NCI-H82 treated with DMSO at 0.1 percent for 48 hours (cell line): ENCODE results near the gene MYO7A.

Source experiments
- DNase-seq: peaks from one replicate; lab custom pipeline; 2025; ENCODE audit not compliant: unreplicated experiment; lab: John Stamatoyannopoulos, UW

The MYO7A gene

DNA sequence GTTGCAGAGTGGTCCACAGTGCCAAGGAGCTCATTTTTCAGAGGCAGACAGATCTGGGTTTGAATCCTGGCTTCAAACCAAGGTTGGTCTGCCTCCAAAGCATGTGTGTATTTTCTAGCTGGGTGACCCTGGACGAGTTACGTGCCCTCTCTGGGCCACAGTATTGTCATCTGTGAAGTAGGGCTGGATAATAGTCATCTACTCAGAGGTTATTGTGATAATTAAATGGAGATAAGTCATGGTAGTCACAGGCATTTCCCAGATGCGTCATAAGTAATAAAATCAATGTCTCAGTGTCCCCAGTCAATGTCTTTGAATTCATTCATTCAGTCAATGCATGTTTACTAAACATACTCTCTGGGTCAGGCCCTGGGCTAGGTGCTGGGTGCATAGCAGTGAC, 16.8 kb upstream of the MYO7A start:
- no peak for DNase-seq

DNA sequence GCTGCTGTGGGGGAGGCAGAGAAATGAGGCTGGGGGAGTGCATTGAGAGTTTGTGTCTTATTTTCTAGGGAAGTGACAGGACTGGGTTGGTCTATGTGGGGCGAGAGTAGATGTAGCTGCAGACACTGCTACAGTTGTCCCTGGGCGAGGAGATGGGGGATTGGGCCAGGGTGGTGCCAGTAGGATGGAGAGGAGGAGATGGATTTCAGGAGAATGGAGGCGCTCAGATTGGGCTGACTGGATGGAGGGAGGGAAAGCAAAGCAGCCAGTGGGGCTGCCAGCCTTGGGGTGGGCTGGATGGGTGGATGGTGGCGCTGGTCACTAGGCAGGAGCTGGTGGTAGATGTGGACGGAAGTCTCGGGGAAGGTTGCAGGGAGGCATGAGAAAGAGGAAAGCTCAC, 16.1 kb upstream of the MYO7A start:
- no peak for DNase-seq

DNA sequence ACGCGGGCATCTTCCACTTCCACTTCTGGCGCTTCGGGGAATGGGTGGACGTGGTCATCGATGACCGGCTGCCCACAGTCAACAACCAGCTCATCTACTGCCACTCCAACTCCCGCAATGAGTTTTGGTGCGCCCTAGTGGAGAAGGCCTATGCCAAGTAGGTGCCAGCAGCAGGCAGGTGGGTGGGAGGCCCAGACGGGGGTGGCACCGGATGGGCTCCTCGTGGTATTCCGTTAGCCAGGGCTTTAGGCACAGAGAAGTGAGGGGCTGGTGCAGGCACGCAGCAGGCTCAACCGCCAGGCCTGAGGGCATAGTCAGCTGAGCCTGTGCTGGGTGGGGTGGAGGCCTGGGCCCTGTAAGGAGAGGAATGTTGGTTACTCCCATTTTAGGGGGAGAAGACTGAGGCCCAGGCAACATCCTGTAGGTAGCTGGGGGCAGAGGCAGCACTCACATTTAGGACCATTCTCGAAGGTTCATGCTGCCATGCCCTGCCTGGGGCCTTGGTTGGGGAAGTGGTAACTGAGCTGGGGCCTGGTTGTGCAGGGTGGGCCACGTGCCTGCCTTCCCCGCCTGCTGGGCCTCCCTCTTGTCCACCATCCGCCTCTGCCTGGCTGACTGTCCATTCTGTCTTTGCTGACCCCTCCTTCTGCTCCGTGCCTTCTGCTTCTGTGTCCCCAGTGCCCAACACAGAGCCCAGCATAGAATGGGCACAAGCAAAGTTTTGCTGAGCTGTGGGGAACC, 15.2 kb upstream of the MYO7A start:
- no peak for DNase-seq

GRCh38 chr11:77113382-77114088, 14.5 kb upstream of the MYO7A start:
- DNase-seq = no peak

DNA sequence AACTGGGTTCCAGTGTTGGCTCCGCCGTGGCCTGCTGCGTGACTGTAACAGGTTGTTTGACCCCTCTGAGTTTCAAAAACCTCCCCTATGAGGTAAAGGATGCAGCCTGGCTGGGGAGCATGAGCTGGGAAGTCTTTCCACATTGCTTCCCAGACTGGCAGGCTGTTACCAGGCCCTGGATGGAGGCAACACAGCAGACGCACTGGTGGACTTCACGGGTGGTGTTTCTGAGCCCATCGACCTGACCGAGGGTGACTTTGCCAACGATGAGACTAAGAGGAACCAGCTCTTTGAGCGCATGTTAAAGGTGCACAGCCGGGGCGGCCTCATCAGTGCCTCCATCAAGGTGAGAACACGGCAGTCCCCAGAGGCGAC, 14.0 kb upstream of the MYO7A start:
- DNase-seq = no peak

GRCh38 chr11:77115181-77115611, 12.8 kb upstream of the MYO7A start:
- DNase-seq = no peak

- no peak for DNase-seq
Measured at GRCh38 chr11:77115956-77116355, 12.1 kb upstream of the MYO7A start.

DNA sequence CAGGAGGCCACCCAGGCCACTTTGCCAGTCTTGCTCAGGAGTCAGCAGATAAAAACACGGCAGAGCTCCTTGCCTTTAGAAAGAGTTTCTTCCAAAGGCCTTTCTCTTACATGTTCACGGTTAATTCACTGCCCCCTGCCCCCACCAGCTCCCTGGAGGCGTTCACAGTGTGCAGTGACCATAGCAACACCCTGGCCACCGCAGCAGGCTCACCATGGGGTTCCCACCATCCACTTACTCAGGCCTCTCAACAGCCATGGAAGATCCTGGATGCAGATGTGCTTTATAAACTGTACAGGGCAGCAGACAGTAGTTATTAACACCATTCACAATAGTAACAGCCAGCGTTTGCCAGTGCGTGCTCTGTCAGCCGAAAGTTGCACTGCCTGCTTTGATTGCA, 10.6 kb upstream of the MYO7A start:
- DNase-seq = no peak

DNA sequence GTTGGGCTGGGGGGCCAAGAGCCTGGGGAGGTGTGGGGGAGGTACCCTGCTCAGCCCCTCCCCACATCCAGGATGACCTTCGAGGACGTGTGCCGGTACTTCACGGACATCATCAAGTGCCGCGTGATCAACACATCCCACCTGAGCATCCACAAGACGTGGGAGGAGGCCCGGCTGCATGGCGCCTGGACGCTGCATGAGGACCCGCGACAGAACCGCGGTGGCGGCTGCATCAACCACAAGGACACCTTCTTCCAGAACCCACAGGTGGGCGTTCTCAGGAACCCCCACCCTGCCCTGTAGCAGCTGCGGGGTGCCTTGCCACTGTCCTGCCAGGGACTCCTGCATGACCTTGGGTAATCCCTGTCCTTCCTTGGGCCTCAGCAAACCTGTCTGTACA, 10.0 kb upstream of the MYO7A start:
- no peak for DNase-seq

DNA sequence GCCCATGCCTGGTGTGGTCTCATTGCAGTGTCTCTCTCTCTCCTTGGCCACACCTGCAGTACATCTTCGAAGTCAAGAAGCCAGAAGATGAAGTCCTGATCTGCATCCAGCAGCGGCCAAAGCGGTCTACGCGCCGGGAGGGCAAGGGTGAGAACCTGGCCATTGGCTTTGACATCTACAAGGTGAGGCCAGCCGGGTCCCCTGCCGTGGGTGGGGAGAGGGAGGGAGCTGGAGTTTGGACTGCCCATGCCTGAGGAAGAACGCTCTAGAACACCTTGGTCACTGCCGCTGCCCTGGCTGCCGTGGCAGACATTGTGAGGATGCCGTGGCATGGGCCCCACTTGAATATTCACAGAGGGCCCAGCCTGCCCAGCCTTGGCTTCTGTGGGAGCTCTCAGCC, 9.1 kb upstream of the MYO7A start:
- no peak for DNase-seq

DNA sequence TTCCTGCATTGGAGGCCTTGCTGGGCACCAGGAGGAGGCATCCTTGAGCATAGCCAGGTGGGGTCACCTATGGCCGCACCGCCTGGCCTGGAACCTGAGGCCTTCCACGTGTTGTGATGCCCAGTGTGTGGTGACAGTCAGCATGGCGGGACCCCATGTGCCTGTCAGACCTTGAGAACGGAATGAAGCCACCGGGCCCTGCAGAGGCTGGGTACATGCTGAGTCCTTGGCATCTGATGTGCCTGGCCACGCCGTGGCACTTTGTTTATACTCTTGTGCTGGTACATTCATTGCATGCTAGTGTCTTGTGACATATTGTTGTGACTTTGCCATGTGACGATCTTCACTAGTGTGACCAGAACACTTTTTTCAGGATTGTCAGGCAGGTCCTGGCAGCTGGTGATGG, 8.5 kb upstream of the MYO7A start:
- no peak for DNase-seq

DNA sequence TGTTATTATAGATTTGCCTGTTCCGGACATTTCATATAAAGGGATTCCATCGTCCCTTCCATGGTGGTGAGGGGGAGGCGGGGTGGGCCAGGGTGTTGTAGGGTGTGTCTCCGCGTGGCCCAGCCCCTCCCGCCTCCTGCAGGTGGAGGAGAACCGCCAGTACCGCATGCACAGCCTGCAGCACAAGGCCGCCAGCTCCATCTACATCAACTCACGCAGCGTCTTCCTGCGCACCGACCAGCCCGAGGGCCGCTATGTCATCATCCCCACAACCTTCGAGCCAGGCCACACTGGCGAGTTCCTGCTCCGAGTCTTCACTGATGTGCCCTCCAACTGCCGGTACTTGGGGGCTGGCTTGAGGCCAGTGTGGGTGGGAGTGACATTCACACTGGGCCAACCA, 7.5 kb upstream of the MYO7A start:
- no peak for DNase-seq

DNA sequence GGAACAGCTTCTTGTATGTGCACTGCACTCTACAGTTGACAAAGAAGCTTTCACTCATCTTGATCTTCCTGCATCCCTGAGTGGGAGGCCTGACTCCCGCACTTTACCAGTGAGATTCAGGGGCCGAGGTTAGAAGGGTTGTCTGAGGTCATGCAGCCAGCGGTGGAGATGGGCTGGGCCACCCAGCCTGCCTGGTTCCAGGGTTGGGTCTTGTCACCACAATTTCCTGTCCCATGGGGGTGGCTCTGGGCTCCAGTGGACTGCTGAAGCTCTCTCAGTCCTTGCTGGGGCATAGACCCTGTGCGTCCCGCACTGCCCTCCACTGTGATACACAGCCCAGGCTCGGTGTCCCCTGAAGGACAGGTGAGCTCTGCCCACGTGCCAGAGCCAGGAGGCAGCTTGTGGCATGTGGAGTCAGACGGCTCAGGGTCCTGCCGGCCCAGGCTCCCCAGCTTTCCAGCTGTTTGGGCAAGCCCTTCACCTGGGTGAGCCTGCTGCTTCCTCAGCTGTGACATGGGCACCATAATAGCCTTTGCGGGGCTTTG, 6.9 kb upstream of the MYO7A start:
- no peak for DNase-seq

DNA sequence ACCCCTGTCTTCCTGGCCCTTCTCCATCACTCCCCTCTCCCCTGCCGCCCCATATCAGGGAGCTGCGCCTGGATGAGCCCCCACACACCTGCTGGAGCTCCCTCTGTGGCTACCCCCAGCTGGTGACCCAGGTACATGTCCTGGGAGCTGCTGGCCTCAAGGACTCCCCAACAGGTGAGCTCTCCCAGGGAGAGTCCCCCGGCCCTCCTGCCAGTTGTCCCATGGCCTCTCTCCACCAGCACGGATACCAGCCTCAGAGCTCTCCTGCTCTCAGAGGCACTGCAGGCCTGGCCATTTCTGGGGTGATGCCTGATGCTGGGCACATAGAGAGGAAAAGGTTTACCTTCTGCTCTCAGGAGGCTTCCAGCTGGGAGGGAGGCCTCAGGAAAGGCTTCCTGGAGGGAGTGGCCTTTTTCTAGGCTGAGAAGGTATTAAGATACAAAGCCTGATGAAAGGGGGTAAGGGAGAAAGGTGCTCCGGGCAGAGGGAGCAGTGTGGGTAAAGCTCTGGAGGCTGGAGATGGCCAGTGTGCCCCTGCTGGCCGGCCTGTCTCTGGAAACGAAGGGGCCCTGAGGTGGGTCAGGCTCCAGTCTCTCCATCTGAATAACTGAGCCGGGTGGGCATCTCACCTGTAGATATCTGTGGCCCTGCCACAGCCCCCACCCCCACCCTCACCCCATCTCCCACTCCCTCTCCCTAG, 6.0 kb upstream of the MYO7A start:
- DNase-seq = no peak

- DNase-seq = no peak
Measured at GRCh38 chr11:77122576-77123212, 5.4 kb upstream of the MYO7A start.

GRCh38 chr11:77123591-77123990, 4.5 kb upstream of the MYO7A start:
- DNase-seq = no peak

DNA sequence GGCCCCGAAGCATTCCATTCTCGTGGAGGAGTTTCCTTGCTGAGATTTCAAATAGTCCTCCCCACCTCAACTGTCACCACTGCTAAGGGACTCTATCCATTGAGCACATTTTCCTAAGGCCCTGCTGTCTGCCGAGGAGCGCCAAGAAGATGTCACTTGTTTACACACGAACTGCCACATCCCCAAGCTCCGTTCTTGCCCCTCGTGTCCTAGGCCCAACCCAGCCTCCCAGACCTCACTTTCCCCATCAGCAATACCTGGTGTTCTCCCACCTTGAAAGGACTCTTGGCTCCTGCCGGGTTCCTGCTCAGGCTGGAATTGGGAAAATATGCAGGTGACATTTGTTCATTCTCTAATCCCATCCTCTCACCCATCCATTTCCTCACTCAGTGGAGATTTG, 4.0 kb upstream of the MYO7A start:
- no peak for DNase-seq

- DNase-seq = no peak
Measured at GRCh38 chr11:77124488-77124887, 3.6 kb upstream of the MYO7A start.

- no peak for DNase-seq
Measured at GRCh38 chr11:77125191-77125590, 2.9 kb upstream of the MYO7A start.

DNA sequence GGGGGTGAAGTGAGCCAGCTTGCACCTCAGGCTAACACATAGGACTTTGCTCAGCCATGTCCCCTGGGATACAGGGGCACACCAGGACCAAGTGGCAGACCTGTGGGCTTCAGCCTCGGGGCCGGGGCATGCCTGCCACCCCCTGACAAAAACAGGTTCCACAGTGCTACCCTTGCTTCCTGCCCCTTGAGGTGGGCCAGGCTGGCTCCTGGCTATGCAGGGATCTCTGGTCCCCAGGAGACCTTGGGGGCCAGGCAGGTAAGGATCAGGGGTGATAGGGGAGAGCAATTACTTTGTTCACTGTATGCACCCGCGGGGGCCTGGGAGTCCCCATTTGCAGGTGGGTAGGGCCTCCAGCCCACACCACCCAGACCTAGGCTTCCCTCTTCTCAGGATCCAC, 2.4 kb upstream of the MYO7A start:
- no peak for DNase-seq

DNA sequence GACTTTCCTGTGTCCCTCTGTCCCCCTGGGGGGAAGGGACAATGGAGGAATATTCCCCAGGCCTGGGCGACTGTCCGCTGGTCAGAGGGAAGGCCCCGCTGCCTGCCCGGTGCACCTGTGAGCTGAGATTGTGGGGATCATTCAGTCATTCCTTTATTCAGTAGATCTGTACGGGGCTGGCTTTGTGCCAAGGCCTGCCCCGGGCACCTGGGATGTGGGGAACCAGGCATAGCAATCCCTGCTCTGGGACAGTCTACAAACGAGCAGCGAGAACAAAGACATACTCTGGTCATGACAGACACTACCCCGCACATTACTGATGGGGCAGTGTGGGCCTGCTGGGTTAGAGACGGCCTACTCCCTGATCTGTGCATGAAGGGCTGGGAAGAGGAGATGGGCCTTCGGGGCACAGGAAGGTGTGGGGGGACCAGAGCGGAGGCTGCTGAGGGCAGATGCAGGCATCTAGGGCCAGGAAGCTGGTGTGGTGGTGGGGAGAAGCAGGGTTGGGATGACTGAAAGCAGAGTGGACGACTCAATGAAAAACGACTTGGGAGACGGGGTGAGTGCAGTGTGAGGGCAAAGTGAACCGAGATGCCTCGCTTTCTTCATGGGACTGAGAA, 1.8 kb upstream of the MYO7A start:
- DNase-seq = no peak
